GM18870 (cell line): ENCODE results near the gene EIF5A2.

Experiments used
- ATAC-seq: cut with Tn5 transposase; IDR thresholded peaks from one replicate; pipeline ENCODE4 v1.9.1; 2021; ENCODE audit warnings: moderate library complexity; ENCODE audit not compliant: unreplicated experiment

The EIF5A2 gene

DNA sequence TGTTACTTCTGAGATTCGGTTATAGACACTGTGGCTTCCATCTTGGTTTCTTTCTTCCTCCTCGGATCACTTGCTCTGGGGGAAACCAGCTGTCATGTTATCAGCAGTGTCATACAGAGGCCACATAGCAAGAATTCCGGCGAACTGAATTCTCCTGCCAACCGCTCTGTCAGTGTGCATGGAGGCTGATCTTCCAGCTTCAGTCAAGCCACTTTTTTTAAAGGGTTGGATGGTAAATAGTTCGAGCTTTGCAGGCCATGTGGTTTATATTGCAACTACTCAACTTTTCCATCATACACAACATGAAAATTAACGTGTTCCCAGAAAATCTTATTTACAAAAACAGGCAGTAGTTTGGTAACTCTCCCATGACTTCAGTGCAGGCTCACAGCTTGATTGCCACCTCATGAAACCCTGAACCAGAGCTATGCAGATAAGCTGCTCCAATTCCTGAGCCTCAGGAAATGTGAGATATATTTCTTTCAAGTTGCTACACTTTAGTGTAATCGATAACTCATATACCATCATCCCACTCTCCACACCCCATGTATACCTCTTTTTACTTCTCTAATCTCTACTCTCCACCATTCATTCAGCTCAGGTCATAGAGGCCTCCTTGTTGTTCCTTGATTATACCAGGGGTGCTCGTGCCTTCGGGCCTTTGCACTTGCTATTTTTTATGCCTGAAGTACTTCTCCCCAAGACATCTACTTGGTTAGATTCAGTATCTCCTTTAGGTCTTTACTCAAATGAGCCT lies 45.6 kb downstream of the EIF5A2 start:
- no peak for ATAC-seq

GRCh38 chr3:170858599-170858998 lies 49.8 kb downstream of the EIF5A2 start:
- ATAC-seq = no peak

DNA sequence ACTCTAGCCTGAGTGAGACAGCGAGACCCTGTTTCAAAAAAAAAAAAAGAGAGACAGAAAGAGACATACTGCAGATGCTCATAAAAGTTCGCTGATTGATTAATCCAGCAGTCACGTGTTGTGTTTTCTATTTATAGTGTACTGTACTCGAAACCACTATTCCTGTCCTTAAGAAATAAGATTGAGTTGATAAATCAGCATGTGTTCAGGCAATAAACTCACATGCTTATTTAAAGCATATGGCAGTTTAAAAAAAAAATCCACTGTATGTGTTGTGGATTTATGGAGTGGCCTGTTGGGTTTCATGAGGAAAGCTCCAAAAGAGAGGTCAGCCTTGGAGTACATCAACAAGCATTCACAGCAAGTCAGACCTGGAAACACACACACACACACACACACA lies 56.1 kb downstream of the EIF5A2 start:
- ATAC-seq = no peak

DNA sequence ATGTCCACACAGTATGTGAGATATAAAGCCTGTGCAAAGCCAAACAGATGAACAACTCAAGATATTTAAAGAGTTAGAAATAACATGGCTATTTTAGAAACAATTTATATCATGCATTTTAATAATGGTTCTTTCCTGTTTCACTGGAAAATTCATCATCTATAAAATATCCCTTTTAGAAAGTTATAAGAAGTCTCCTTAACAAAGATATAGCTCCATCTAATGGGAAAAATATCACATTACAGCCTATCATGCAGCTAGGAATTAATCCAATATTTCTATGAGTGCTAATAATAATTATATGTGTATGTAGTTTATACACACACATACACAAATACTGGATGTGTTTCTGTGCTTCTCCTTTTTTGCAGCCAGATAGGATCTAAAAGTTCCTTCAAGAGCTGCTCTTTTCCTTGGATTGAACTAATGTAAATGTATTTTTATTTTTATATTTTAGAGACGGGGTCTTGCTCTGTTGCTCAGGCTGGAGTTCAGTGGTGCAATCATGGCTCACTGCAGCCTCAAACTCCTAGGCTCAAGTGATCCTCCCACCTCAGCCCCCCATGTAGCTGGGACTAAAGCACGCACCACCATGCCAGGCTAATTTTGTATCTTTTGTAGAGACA lies 60.0 kb downstream of the EIF5A2 start:
- no peak for ATAC-seq

DNA sequence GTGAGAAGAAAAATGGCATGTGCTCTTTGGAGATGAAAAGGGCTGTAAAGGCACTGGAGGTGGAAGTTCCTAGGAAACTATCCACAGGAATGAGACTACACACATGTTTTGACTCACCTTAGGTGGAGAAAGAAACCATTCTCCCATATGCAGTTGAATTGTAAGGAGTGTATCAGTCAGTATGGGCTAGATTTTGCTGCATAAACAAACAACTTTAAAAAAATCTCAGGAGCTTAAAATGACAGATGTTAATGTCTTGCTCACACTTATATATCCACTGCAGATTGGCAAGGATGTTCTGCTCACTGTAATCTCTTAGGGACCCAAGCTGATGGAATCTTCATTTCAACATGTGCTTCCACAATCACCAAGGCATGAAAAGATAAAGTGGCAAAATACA lies 64.1 kb downstream of the EIF5A2 start:
- ATAC-seq = no peak

- no peak for ATAC-seq
Observed at GRCh38 chr3:170840291-170840859, 68.1 kb downstream of the EIF5A2 start.

GRCh38 chr3:170839518-170840100 lies 68.8 kb downstream of the EIF5A2 start:
- ATAC-seq = no peak
